GM23338 (cell line): Measurements from ENCODE around the gene GRIK5. TPM values are rescaled to one million over a fixed set of nuclear protein-coding genes. Genes with fewer than 3 reads are reported as not detected.

ENCODE experiments used
- ATAC-seq: fragments of 200-7000 bp; cut with Tn5 transposase; 3 replicates; pipeline ENCODE4 v1.9.1; 2020
- DNase-seq: peaks from one replicate; pipeline ENCODE4 v3.0.0-alpha.2; 2015; ENCODE audit warnings: low spot score
- H2AFZ ChIP-seq: fragments of 200-600 bp; sonication (generic); 2 replicates; pipeline ENCODE4 v1.8.0; 2016; ENCODE audit warnings: antibody characterized with exemption, mild to moderate bottlenecking, moderate library complexity
- H3F3A ChIP-seq: fragments of 200-600 bp; sonication (generic); replicated peaks from 2 replicates; pipeline ENCODE4 v1.8.0; 2017; ENCODE audit warnings: antibody characterized with exemption, mixed run types, low read depth
- H3K27ac ChIP-seq: fragments of 200-600 bp; sonication (generic); 2 replicates; pipeline ENCODE4 v1.6.1; 2016; ENCODE audit warnings: low read depth
- H3K27me3 ChIP-seq: fragments of 200-600 bp; sonication (generic); 2 replicates; pipeline ENCODE4 v1.8.0; 2016; ENCODE audit warnings: mild to moderate bottlenecking, mixed run types, moderate library complexity; ENCODE audit not compliant: insufficient read depth
- H3K36me3 ChIP-seq: fragments of 200-600 bp; sonication (generic); 2 replicates; pipeline ENCODE4 v1.8.0; 2016; ENCODE audit warnings: mild to moderate bottlenecking; ENCODE audit not compliant: insufficient read depth
- H3K4me1 ChIP-seq: fragments of 200-600 bp; sonication (generic); 2 replicates; pipeline ENCODE4 v1.8.0; 2016; ENCODE audit warnings: mild to moderate bottlenecking, moderate library complexity; ENCODE audit not compliant: insufficient read depth
- H3K4me2 ChIP-seq: fragments of 200-600 bp; sonication (generic); 2 replicates; pipeline ENCODE4 v1.7.1; 2017; ENCODE audit warnings: mixed run types
- H3K4me3 ChIP-seq: fragments of 200-600 bp; sonication (generic); 2 replicates; pipeline ENCODE4 v1.6.1; 2016; ENCODE audit warnings: mixed run types
- H3K79me2 ChIP-seq: fragments of 200-600 bp; sonication (generic); replicated peaks from 2 replicates; pipeline ENCODE4 v1.8.0; 2017; ENCODE audit warnings: mild to moderate bottlenecking; ENCODE audit not compliant: insufficient read depth
- H3K9me2 ChIP-seq: fragments of 200-600 bp; sonication (generic); 2 replicates; pipeline ENCODE4 v1.8.0; 2017; ENCODE audit not compliant: insufficient read depth
- H4K20me1 ChIP-seq: fragments of 200-600 bp; sonication (generic); replicated peaks from 2 replicates; pipeline ENCODE4 v1.8.0; 2017; ENCODE audit warnings: mild to moderate bottlenecking; ENCODE audit not compliant: insufficient read depth
- H3K27ac Mint-ChIP-seq: 2 replicates; pipeline ENCODE4 v1.8.0; 2020; ENCODE audit warnings: inconsistent platforms, mild to moderate bottlenecking, moderate library complexity, mixed read lengths
- H3K27me3 Mint-ChIP-seq: 3 replicates; pipeline ENCODE4 v1.8.0; 2022; ENCODE audit warnings: low read depth, mild to moderate bottlenecking, moderate library complexity, mixed read lengths, inconsistent platforms; ENCODE audit not compliant: insufficient read depth, poor library complexity
- H3K36me3 Mint-ChIP-seq: 3 replicates; pipeline ENCODE4 v1.8.0; 2021; ENCODE audit warnings: low read depth, mild to moderate bottlenecking, inconsistent platforms, moderate library complexity, mixed read lengths
- H3K4me1 Mint-ChIP-seq: 3 replicates; pipeline ENCODE4 v1.8.0; 2020; ENCODE audit warnings: mild to moderate bottlenecking, inconsistent platforms, mixed read lengths
- H3K4me3 Mint-ChIP-seq: 3 replicates; pipeline ENCODE4 v1.8.0; 2021; ENCODE audit warnings: moderate library complexity, mild to moderate bottlenecking, inconsistent platforms, mixed read lengths
- H3K9me3 Mint-ChIP-seq: 3 replicates; pipeline ENCODE4 v1.8.0; 2020; ENCODE audit warnings: moderate library complexity, mild to moderate bottlenecking, inconsistent platforms, mixed read lengths
- CREB1 ChIP-seq: fragments of 250-450 bp; sonication (Bioruptor Pico); IDR thresholded peaks from 2 replicates; pipeline ENCODE4 v1.5.0; 2020; ENCODE audit warnings: low read depth, mild to moderate bottlenecking, moderate library complexity
- EZH2 ChIP-seq: fragments of 200-600 bp; sonication (generic); IDR thresholded peaks from one replicate; pipeline ENCODE4 v1.8.0; 2017; ENCODE audit warnings: antibody characterized with exemption, mild to moderate bottlenecking, low read depth; ENCODE audit not compliant: unreplicated experiment
- EZH2phosphoT487 ChIP-seq: fragments of 200-600 bp; sonication (generic); IDR thresholded peaks from one replicate; pipeline ENCODE4 v1.8.1; 2018; ENCODE audit warnings: antibody characterized with exemption; ENCODE audit not compliant: unreplicated experiment
- JUNB ChIP-seq: IDR thresholded peaks from one replicate; pipeline ENCODE4 v1.6.1; 2016; ENCODE audit warnings: antibody characterized with exemption; ENCODE audit not compliant: unreplicated experiment
- NANOG ChIP-seq: IDR thresholded peaks from 2 replicates; pipeline ENCODE4 v1.6.1; 2016; ENCODE audit warnings: antibody characterized with exemption, borderline replicate concordance
- POLR2AphosphoS5 ChIP-seq: IDR thresholded peaks from 2 replicates; pipeline ENCODE4 v1.6.1; 2016; ENCODE audit warnings: antibody characterized with exemption, low read depth
- STAT1 ChIP-seq: IDR thresholded peaks from one replicate; pipeline ENCODE4 v1.6.1; 2016; ENCODE audit warnings: antibody characterized with exemption; ENCODE audit not compliant: unreplicated experiment
- ZNF114 ChIP-seq: fragments of 250-450 bp; sonication (Bioruptor Pico); IDR thresholded peaks from 2 replicates; pipeline ENCODE4 v1.5.0; 2020; ENCODE audit warnings: mild to moderate bottlenecking, moderate library complexity
- ZNF331 ChIP-seq: fragments of 250-450 bp; sonication (Bioruptor Pico); IDR thresholded peaks from 2 replicates; pipeline ENCODE4 v1.5.0; 2020; ENCODE audit warnings: low read depth, mild to moderate bottlenecking, moderate library complexity
- polyA plus RNA-seq: library from polyadenylated mRNA; unstranded; fragments of >200 nt; fragmentation: Nextera tagmentation; extraction: Ambion mirVana; gene quantifications from 2 replicates; pipeline ENCODE4 v1.2.1, GENCODE V29; 2016
- total RNA-seq: library from RNA; depleted of rRNA; stranded (reverse); fragments of >200 nt; shearing (Covaris generic); gene quantifications from 2 replicates; pipeline ENCODE4 v1.2.3, GENCODE V29; 2014
- TF ChIP-seq, protein P1 (sequence below): IDR thresholded peaks from one replicate; pipeline ENCODE4 v1.6.1; 2018; ENCODE audit warnings: antibody characterized with exemption; ENCODE audit not compliant: unreplicated experiment
- TF ChIP-seq, protein P2 (sequence below): fragments of 250-450 bp; sonication (Bioruptor Pico); IDR thresholded peaks from 2 replicates; pipeline ENCODE4 v1.5.0; 2020; ENCODE audit warnings: mild to moderate bottlenecking, moderate library complexity
- TF ChIP-seq, protein P3 (sequence below), 2 experiments: fragments of 200-600 bp in 1 of 2; sonication (generic) in 1 of 2; conservative IDR thresholded peaks; 2 replicates each; pipeline versions ENCODE4 v1.5.1 to v1.6.1; 2016 to 2017; ENCODE audit warnings: antibody characterized with exemption in 2 of 2, low read depth in 2 of 2, mild to moderate bottlenecking in 2 of 2, moderate library complexity in 1 of 2
- TF ChIP-seq, protein P4 (sequence below): IDR thresholded peaks from 2 replicates; pipeline ENCODE4 v1.6.1; 2016; ENCODE audit warnings: antibody characterized with exemption

Gene GRIK5
- total and polyA plus RNA-seq, 2 experiments from 2014 or later = 5.1 to 42.5 TPM

DNA sequence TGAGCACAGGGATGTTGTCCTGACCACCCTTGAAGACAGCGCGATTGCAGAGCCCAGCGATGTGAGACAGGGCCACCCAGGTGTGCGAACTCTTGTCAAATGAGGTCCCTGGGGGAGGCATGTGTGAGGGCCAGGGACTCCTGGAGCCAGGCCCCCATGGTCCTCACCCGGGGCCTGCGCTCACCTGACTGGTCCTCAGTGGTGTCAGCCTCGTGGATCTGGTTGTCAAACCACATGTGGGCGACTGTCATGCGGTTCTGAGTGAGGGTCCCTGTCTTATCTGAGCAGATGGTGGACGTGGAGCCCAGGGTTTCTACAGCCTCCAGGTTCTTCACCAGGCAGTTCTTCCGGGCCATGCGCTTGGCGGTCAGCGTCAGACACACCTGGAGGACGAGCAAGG, 88.3 kb downstream of the GRIK5 start:
- no peak for TF ChIP-seq POLR2AphosphoS5
- TF ChIP-seq STAT1 = no peak
- no peak for TF ChIP-seq JUNB
- TF ChIP-seq, protein P1, sequence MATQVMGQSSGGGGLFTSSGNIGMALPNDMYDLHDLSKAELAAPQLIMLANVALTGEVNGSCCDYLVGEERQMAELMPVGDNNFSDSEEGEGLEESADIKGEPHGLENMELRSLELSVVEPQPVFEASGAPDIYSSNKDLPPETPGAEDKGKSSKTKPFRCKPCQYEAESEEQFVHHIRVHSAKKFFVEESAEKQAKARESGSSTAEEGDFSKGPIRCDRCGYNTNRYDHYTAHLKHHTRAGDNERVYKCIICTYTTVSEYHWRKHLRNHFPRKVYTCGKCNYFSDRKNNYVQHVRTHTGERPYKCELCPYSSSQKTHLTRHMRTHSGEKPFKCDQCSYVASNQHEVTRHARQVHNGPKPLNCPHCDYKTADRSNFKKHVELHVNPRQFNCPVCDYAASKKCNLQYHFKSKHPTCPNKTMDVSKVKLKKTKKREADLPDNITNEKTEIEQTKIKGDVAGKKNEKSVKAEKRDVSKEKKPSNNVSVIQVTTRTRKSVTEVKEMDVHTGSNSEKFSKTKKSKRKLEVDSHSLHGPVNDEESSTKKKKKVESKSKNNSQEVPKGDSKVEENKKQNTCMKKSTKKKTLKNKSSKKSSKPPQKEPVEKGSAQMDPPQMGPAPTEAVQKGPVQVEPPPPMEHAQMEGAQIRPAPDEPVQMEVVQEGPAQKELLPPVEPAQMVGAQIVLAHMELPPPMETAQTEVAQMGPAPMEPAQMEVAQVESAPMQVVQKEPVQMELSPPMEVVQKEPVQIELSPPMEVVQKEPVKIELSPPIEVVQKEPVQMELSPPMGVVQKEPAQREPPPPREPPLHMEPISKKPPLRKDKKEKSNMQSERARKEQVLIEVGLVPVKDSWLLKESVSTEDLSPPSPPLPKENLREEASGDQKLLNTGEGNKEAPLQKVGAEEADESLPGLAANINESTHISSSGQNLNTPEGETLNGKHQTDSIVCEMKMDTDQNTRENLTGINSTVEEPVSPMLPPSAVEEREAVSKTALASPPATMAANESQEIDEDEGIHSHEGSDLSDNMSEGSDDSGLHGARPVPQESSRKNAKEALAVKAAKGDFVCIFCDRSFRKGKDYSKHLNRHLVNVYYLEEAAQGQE = no peak
- TF ChIP-seq, protein P2, sequence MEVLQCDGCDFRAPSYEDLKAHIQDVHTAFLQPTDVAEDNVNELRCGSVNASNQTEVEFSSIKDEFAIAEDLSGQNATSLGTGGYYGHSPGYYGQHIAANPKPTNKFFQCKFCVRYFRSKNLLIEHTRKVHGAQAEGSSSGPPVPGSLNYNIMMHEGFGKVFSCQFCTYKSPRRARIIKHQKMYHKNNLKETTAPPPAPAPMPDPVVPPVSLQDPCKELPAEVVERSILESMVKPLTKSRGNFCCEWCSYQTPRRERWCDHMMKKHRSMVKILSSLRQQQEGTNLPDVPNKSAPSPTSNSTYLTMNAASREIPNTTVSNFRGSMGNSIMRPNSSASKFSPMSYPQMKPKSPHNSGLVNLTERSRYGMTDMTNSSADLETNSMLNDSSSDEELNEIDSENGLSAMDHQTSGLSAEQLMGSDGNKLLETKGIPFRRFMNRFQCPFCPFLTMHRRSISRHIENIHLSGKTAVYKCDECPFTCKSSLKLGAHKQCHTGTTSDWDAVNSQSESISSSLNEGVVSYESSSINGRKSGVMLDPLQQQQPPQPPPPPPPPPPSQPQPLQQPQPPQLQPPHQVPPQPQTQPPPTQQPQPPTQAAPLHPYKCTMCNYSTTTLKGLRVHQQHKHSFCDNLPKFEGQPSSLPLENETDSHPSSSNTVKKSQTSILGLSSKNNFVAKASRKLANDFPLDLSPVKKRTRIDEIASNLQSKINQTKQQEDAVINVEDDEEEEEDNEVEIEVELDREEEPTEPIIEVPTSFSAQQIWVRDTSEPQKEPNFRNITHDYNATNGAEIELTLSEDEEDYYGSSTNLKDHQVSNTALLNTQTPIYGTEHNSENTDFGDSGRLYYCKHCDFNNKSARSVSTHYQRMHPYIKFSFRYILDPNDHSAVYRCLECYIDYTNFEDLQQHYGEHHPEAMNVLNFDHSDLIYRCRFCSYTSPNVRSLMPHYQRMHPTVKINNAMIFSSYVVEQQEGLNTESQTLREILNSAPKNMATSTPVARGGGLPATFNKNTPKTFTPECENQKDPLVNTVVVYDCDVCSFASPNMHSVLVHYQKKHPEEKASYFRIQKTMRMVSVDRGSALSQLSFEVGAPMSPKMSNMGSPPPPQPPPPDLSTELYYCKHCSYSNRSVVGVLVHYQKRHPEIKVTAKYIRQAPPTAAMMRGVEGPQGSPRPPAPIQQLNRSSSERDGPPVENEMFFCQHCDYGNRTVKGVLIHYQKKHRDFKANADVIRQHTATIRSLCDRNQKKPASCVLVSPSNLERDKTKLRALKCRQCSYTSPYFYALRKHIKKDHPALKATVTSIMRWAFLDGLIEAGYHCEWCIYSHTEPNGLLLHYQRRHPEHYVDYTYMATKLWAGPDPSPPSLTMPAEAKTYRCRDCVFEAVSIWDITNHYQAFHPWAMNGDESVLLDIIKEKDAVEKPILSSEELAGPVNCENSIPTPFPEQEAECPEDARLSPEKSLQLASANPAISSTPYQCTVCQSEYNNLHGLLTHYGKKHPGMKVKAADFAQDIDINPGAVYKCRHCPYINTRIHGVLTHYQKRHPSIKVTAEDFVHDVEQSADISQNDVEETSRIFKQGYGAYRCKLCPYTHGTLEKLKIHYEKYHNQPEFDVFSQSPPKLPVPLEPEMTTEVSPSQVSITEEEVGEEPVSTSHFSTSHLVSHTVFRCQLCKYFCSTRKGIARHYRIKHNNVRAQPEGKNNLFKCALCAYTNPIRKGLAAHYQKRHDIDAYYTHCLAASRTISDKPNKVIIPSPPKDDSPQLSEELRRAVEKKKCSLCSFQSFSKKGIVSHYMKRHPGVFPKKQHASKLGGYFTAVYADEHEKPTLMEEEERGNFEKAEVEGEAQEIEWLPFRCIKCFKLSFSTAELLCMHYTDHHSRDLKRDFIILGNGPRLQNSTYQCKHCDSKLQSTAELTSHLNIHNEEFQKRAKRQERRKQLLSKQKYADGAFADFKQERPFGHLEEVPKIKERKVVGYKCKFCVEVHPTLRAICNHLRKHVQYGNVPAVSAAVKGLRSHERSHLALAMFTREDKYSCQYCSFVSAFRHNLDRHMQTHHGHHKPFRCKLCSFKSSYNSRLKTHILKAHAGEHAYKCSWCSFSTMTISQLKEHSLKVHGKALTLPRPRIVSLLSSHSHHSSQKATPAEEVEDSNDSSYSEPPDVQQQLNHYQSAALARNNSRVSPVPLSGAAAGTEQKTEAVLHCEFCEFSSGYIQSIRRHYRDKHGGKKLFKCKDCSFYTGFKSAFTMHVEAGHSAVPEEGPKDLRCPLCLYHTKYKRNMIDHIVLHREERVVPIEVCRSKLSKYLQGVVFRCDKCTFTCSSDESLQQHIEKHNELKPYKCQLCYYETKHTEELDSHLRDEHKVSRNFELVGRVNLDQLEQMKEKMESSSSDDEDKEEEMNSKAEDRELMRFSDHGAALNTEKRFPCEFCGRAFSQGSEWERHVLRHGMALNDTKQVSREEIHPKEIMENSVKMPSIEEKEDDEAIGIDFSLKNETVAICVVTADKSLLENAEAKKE = no peak
- TF ChIP-seq, protein P3, sequence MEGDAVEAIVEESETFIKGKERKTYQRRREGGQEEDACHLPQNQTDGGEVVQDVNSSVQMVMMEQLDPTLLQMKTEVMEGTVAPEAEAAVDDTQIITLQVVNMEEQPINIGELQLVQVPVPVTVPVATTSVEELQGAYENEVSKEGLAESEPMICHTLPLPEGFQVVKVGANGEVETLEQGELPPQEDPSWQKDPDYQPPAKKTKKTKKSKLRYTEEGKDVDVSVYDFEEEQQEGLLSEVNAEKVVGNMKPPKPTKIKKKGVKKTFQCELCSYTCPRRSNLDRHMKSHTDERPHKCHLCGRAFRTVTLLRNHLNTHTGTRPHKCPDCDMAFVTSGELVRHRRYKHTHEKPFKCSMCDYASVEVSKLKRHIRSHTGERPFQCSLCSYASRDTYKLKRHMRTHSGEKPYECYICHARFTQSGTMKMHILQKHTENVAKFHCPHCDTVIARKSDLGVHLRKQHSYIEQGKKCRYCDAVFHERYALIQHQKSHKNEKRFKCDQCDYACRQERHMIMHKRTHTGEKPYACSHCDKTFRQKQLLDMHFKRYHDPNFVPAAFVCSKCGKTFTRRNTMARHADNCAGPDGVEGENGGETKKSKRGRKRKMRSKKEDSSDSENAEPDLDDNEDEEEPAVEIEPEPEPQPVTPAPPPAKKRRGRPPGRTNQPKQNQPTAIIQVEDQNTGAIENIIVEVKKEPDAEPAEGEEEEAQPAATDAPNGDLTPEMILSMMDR (conservative IDR thresholded peaks at IDR 0.05; ENCODE audit: low read depth in 2 of 2) = no peak
- no peak for TF ChIP-seq EZH2phosphoT487
- no peak for TF ChIP-seq EZH2
- TF ChIP-seq ZNF331 (CRISPR knock-in tag) = no peak
- no peak for TF ChIP-seq NANOG
- TF ChIP-seq, protein P4, sequence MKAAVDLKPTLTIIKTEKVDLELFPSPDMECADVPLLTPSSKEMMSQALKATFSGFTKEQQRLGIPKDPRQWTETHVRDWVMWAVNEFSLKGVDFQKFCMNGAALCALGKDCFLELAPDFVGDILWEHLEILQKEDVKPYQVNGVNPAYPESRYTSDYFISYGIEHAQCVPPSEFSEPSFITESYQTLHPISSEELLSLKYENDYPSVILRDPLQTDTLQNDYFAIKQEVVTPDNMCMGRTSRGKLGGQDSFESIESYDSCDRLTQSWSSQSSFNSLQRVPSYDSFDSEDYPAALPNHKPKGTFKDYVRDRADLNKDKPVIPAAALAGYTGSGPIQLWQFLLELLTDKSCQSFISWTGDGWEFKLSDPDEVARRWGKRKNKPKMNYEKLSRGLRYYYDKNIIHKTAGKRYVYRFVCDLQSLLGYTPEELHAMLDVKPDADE = no peak
- no peak for TF ChIP-seq ZNF114 (CRISPR knock-in tag)
- no peak for TF ChIP-seq CREB1 (CRISPR knock-in tag)
- H3K9me2 ChIP-seq = no peaks in the 10 kb centered on the region
- ATAC-seq (no peak), DNase-seq (no peak)
- Mint-ChIP-seq H3K4me1 (no peaks in the 10 kb centered on the region), H3K27me3 (peaks cover 4% of the 10 kb centered on the region), H3K9me3 (no peaks in the 10 kb centered on the region), H3K4me3 (no peak overlapping the region), H3K36me3 (peaks cover 25% of the 10 kb centered on the region), H3K27ac (no peak overlapping the region)
- no peak overlapping the region for H3K4me2 ChIP-seq
- H3F3A ChIP-seq = 0 out of 2 replicates have a peak, but pooled peaks cover 3% of the 10 kb centered on the region
- H3K79me2 ChIP-seq = no peaks in the 10 kb centered on the region
- no peaks in the 10 kb centered on the region for H3K36me3 ChIP-seq
- no peak overlapping the region for H2AFZ ChIP-seq
- H3K27me3 ChIP-seq = no peaks in the 10 kb centered on the region
- no peak overlapping the region for H3K27ac ChIP-seq
- no peak overlapping the region for H3K4me3 ChIP-seq
- no peaks in the 10 kb centered on the region for H3K4me1 ChIP-seq
- no peaks in the 10 kb centered on the region; the same call in 1 of the 2 replicates for H4K20me1 ChIP-seq
